ENCODE results near the gene IFNGR2.

The IFNGR2 gene

GRCh38 chr21:33481314-33481943 is 78.2 kb downstream of the IFNGR2 start:
- DNase-seq (ENCODE audit: low read depth, low spot score), result no peak
